DMS 273 (cell line): ENCODE data around the gene TMCO4.
"Not testable (repeated sequence)": the region's sequence is repeated elsewhere in the genome, so short reads cannot be mapped to it uniquely, and the experiment has no call there.

ENCODE experiments used
- DNase-seq: peaks from one replicate; lab custom pipeline; 2025; ENCODE audit not compliant: unreplicated experiment; lab: John Stamatoyannopoulos, UW

The TMCO4 gene

GRCh38 chr1:19814244-19814661 is 14.5 kb upstream of the TMCO4 start:
- no peak for DNase-seq

- DNase-seq = no peak
Measured at GRCh38 chr1:19813643-19813960, 13.9 kb upstream of the TMCO4 start.

- DNase-seq = no peak
Measured at GRCh38 chr1:19812875-19813642, 13.3 kb upstream of the TMCO4 start.

- peak; percentile 56 for DNase-seq
Measured at GRCh38 chr1:19811206-19811851, 11.6 kb upstream of the TMCO4 start.

- peak; percentile 81 for DNase-seq
Measured at GRCh38 chr1:19809044-19809750, 9.5 kb upstream of the TMCO4 start.

- no peak for DNase-seq
Measured at GRCh38 chr1:19808351-19808750, 8.6 kb upstream of the TMCO4 start.

GRCh38 chr1:19804831-19805251 is 5.1 kb upstream of the TMCO4 start:
- DNase-seq = no peak

GRCh38 chr1:19802269-19802668 is 2.6 kb upstream of the TMCO4 start:
- no peak for DNase-seq

- DNase-seq = peak; percentile 68
Measured at GRCh38 chr1:19800076-19800804, 524 bp upstream of the TMCO4 start.

- DNase-seq = no peak
Measured at GRCh38 chr1:19798486-19799229, 1.1 kb downstream of the TMCO4 start.

GRCh38 chr1:19797827-19798226 is 1.9 kb downstream of the TMCO4 start:
- peak; percentile 30 for DNase-seq

- no peak for DNase-seq
Measured at GRCh38 chr1:19794583-19794982, 5.1 kb downstream of the TMCO4 start.

GRCh38 chr1:19793360-19794046 is 6.2 kb downstream of the TMCO4 start:
- DNase-seq = no peak

- DNase-seq = no peak
Measured at GRCh38 chr1:19792237-19793002, 7.3 kb downstream of the TMCO4 start.

GRCh38 chr1:19790061-19790975 is 9.4 kb downstream of the TMCO4 start:
- DNase-seq = not testable (repeated sequence)

GRCh38 chr1:19786988-19787423 is 12.7 kb downstream of the TMCO4 start:
- no peak for DNase-seq

GRCh38 chr1:19785660-19786059 is 14.1 kb downstream of the TMCO4 start:
- DNase-seq = no peak

GRCh38 chr1:19780267-19780877 is 19.3 kb downstream of the TMCO4 start:
- no peak for DNase-seq
